Psoas muscle (tissue), 8 donors: ENCODE data around the gene TTC27. TPM values are rescaled to one million over a fixed set of nuclear protein-coding genes. Genes with fewer than 3 reads are reported as not detected.
"Not testable (repeated sequence)": the region's sequence is repeated elsewhere in the genome, so short reads cannot be mapped to it uniquely, and the experiment has no call there.

Experiments
- ATAC-seq, 4 donors: fragments of 200-7000 bp; cut with Tn5 transposase; one replicate each; pipeline ENCODE4 v1.9.1; 2020; ENCODE audit warnings: moderate library complexity in 3 of 4, mild to moderate bottlenecking in 2 of 4
- DNase-seq, 2 donors: peaks; one replicate each; pipeline ENCODE4 v3.0.0-alpha.2; 2020
- H3K27ac ChIP-seq: fragments of 200-600 bp; one replicate; pipeline ENCODE4 v1.8.0; 2022
- H3K27me3 ChIP-seq, 3 donors: fragments of 200-600 bp in 1 of 3; one replicate each; pipeline versions ENCODE4 v1.6.1 to v1.8.0; 2013 to 2022; ENCODE audit warnings: low read length in 2 of 3, mild to moderate bottlenecking in 2 of 3, moderate library complexity in 1 of 3; ENCODE audit not compliant: insufficient read depth in 3 of 3
- H3K36me3 ChIP-seq, 2 donors: fragments of 200-600 bp in 1 of 2; one replicate each; pipeline versions ENCODE4 v1.6.1 to v1.8.0; 2013 to 2022; ENCODE audit warnings: low read depth in 1 of 2, mild to moderate bottlenecking in 1 of 2, moderate library complexity in 1 of 2; ENCODE audit not compliant: insufficient read depth in 1 of 2
- H3K4me1 ChIP-seq: fragments of 200-600 bp; one replicate; pipeline ENCODE4 v1.8.0; 2022
- H3K4me3 ChIP-seq: fragments of 200-600 bp; one replicate; pipeline ENCODE4 v1.8.0; 2022; ENCODE audit warnings: mild to moderate bottlenecking
- H3K9me3 ChIP-seq: fragments of 200-600 bp; one replicate; pipeline ENCODE4 v1.8.0; 2022
- CTCF ChIP-seq: fragments of 200-600 bp; IDR thresholded peaks from one replicate; pipeline ENCODE4 v1.8.0; 2022; ENCODE audit warnings: antibody characterized with exemption
- WGBS, 3 donors: extraction: QIAGEN DNeasy Blood & Tissue Kit; methylation state at CpG; one replicate each; pipeline versions ENCODE4 v1.1.6 to v1.1.7; 2013; 5-methylcytosine and 5-hydroxymethylcytosine counted together
- intact Hi-C, 2 donors: fragments of 100-400 bp; cut with DNase I; formaldehyde crosslinking; loops; one replicate each; pipeline versions ENCODE4 v1.11.0 to v1.14.2; 2022
- polyA plus RNA-seq, 3 donors: library from polyadenylated mRNA; stranded (reverse); fragments of 200-250 nt; gene quantifications; one replicate each; pipeline ENCODE4 v1.2.3, GENCODE V29; 2013
- total RNA-seq, 4 donors: library from RNA; stranded (reverse); fragmentation: NEBNext Ultra II Directional in 2 of 4; extraction: Animal tissue kit (Norgen Biotek cat#: 25700) in 2 of 4; gene quantifications; one replicate each; pipeline versions ENCODE4 v1.2.1 to v1.2.4, GENCODE V29; 2021 to 2023
- donor health status: healthy with polysubstance abuse.
- donor health status: DM: no; HTN: no; CAD: no; lungs with moderate emphysema.
- donor health status: Bipolar disorder and iron deficiency.
- donor health status: healthy.
- donor health status: DM: yes; HTN: yes; CAD: no.
- donor health status: DM: no; HTN: no; CAD: no.
- donor health status: DM: no; HTN: no; CAD: no.
- donor health status: DM: yes; HTN: yes; CAD: no.

TTC27 gene
- total and polyA plus RNA-seq, 7 donors = 8.7 to 15.4 (median 12.2) TPM

- Histone ChIP-seq H3K36me3 (no peaks in the 10 kb centered on the region), H3K27me3 (no peaks in the 10 kb centered on the region), H3K4me1 (no peaks in the 10 kb centered on the region), H3K9me3 (no peaks in the 10 kb centered on the region), H3K4me3 (no peak overlapping the region), H3K27ac (no peak overlapping the region)
- no peak for ATAC-seq
- no peak for TF ChIP-seq CTCF
- WGBS, 3 donors = 68 to 75% (median 70%) methylated on average over 7 of the region's 7 CpGs
- no peak for DNase-seq
- intact Hi-C loops = no loop called here
Measured at GRCh38 chr2:32863803-32864202, 236.0 kb downstream of the TTC27 start.

- WGBS, 3 donors = 51 to 65% (median 54%) methylated on average over 7 of the region's 7 CpGs
Measured at GRCh38 chr2:32864334-32865111, 236.7 kb downstream of the TTC27 start.

DNA sequence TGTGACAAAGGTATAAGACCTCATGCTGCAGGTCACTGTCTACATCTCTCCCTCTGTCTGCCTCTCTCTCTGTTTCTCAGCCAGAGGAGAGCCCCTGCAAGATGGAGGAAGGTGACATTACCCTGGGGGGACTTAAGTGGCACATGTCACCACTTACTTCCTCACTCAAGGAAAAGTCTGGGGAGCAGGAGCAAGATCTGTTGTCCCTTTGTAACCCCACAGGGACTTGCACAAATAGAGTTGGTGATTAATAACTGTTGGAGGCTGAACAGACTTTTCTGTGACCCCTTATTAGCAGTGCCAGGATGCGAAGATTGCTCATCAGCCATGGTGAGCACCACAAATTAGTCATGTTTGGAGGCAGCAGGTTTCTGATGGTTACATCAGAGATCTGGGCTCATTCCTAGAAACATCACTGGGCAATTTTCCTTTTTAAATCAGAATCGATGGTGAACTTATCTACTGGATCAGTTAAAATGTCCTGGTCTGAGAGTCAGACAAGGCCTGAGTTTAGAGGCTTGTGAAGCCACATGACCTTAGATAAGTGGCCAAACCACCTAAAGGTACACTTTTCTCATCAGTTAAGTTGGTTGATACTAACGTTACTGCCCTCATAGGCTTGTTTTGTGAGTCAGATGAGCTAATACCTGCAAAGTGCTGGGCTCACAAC is 237.7 kb downstream of the TTC27 start:
- H3K36me3 ChIP-seq = no peaks in the 10 kb centered on the region
- no peak overlapping the region for H3K27ac ChIP-seq
- 45 to 59% (median 45%) methylated on average over 3 of the region's 3 CpGs for WGBS, 3 donors
- intact Hi-C loops = no loop called here
- H3K4me1 ChIP-seq = no peaks in the 10 kb centered on the region
- no peaks in the 10 kb centered on the region for H3K27me3 ChIP-seq
- TF ChIP-seq CTCF = no peak
- no peaks in the 10 kb centered on the region for H3K9me3 ChIP-seq
- ATAC-seq (peak in 2 of 4 donors; percentile 30 to 54), DNase-seq (no peak)
- no peak overlapping the region for H3K4me3 ChIP-seq

More at GRCh38 chr2:32864334-32865111, 236.7 kb downstream of the TTC27 start:
- Histone ChIP-seq H3K9me3 (no peaks in the 10 kb centered on the region), H3K27ac (no peak overlapping the region), H3K4me3 (no peak overlapping the region), H3K4me1 (no peaks in the 10 kb centered on the region), H3K27me3 (no peaks in the 10 kb centered on the region), H3K36me3 (no peaks in the 10 kb centered on the region)
- intact Hi-C loops = no loop called here
- ATAC-seq = no peak
- TF ChIP-seq CTCF = no peak
- no peak for DNase-seq

- DNase-seq, ATAC-seq, intact Hi-C loops: not testable (repeated sequence)
Measured at GRCh38 chr2:32866462-32866861, 238.6 kb downstream of the TTC27 start.

More at GRCh38 chr2:32866462-32866861, 238.6 kb downstream of the TTC27 start:
- WGBS, 3 donors = 68 to 89% (median 85%) methylated on average over 1 of the region's 1 CpG
- H3K36me3 ChIP-seq, H3K4me1 ChIP-seq, H3K9me3 ChIP-seq, H3K27me3 ChIP-seq, H3K27ac ChIP-seq, H3K4me3 ChIP-seq: not testable (repeated sequence)
